HepG2 (cell line): ENCODE data around the gene ARHGAP9. TPM values are rescaled to one million over a fixed set of nuclear protein-coding genes. Genes with fewer than 3 reads are reported as not detected.

Experiments used
- FOXO1 ChIP-seq: sonication (generic); formaldehyde crosslinking; IDR thresholded peaks from 2 replicates; pipeline ENCODE4 v1.4.0; 2020; ENCODE audit warnings: missing genetic modification reagents
- GMEB2 ChIP-seq: IDR thresholded peaks from 2 replicates; pipeline ENCODE4 v1.6.1; 2016; ENCODE audit warnings: missing biosample characterization, missing genetic modification reagents, low read depth
- HES4 ChIP-seq: sonication (generic); formaldehyde crosslinking; IDR thresholded peaks from 2 replicates; pipeline ENCODE4 v1.9.0; 2021; ENCODE audit warnings: mild to moderate bottlenecking, missing genetic modification reagents, borderline replicate concordance
- HHEX ChIP-seq: IDR thresholded peaks from 2 replicates; pipeline ENCODE4 v1.6.1; 2016; ENCODE audit warnings: control low read depth
- PAF1 ChIP-seq: IDR thresholded peaks from 2 replicates; pipeline ENCODE4 v1.6.1; 2016; ENCODE audit warnings: missing genetic modification reagents, missing compliant biosample characterization
- POGZ ChIP-seq: sonication (generic); formaldehyde crosslinking; IDR thresholded peaks from 2 replicates; pipeline ENCODE4 v1.4.0; 2020; ENCODE audit warnings: mild to moderate bottlenecking, missing genetic modification reagents
- REXO4 ChIP-seq: sonication (generic); formaldehyde crosslinking; IDR thresholded peaks from 2 replicates; pipeline ENCODE4 v1.8.0; 2022; ENCODE audit warnings: missing genetic modification reagents, mild to moderate bottlenecking, borderline replicate concordance
- RFXANK ChIP-seq: IDR thresholded peaks from 2 replicates; pipeline ENCODE4 v1.6.1; 2016
- SIN3B ChIP-seq: fragments of 150-350 bp; IDR thresholded peaks from 2 replicates; pipeline ENCODE4 v1.6.1; 2014; ENCODE audit warnings: low read length
- SKIL ChIP-seq: sonication (generic); formaldehyde crosslinking; IDR thresholded peaks from 2 replicates; pipeline ENCODE4 v1.8.0; 2022; ENCODE audit warnings: missing genetic modification reagents, mild to moderate bottlenecking, moderate library complexity, borderline replicate concordance
- SOX5 ChIP-seq: IDR thresholded peaks from 2 replicates; pipeline ENCODE4 v1.6.1; 2016; ENCODE audit warnings: borderline replicate concordance
- SRSF9 ChIP-seq: fragments of 200-400 bp; formaldehyde crosslinking; IDR thresholded peaks from 2 replicates; pipeline ENCODE4 v1.6.1; 2018; ENCODE audit warnings: borderline replicate concordance, mild to moderate bottlenecking, low read depth, low read length; ENCODE audit not compliant: insufficient read depth, poor library complexity, severe bottlenecking
- TSC22D2 ChIP-seq: sonication (generic); formaldehyde crosslinking; IDR thresholded peaks from 2 replicates; pipeline ENCODE4 v1.5.1; 2020; ENCODE audit warnings: missing genetic modification reagents, mild to moderate bottlenecking, borderline replicate concordance
- ZBTB4 ChIP-seq: sonication (generic); formaldehyde crosslinking; IDR thresholded peaks from 2 replicates; pipeline ENCODE4 v1.4.0; 2020; ENCODE audit warnings: missing genetic modification reagents, mild to moderate bottlenecking, borderline replicate concordance
- ZMAT3 ChIP-seq: sonication (generic); formaldehyde crosslinking; conservative IDR thresholded peaks from 2 replicates; pipeline ENCODE4 v1.7.0; 2021; ENCODE audit warnings: missing genetic modification reagents
- ZNF329 ChIP-seq: sonication (generic); formaldehyde crosslinking; IDR thresholded peaks from 2 replicates; pipeline ENCODE4 v1.9.0; 2021; ENCODE audit warnings: low read depth, mild to moderate bottlenecking, missing genetic modification reagents
- ZNF441 ChIP-seq: sonication (generic); formaldehyde crosslinking; IDR thresholded peaks from 2 replicates; pipeline ENCODE4 v1.7.0; 2021; ENCODE audit warnings: missing genetic modification reagents, borderline replicate concordance
- ZNF761 ChIP-seq: sonication (generic); formaldehyde crosslinking; conservative IDR thresholded peaks from 2 replicates; pipeline ENCODE4 v1.4.0; 2020; ENCODE audit warnings: mild to moderate bottlenecking, missing genetic modification reagents
- ZNF775 ChIP-seq: sonication (generic); formaldehyde crosslinking; IDR thresholded peaks from 2 replicates; pipeline ENCODE4 v1.4.0; 2020; ENCODE audit warnings: missing genetic modification reagents, mild to moderate bottlenecking, moderate library complexity, borderline replicate concordance
- ZSCAN20 ChIP-seq: sonication (generic); formaldehyde crosslinking; IDR thresholded peaks from 2 replicates; pipeline ENCODE4 v1.4.0; 2020; ENCODE audit warnings: missing genetic modification reagents, mild to moderate bottlenecking, borderline replicate concordance
- polyA plus RNA-seq, 8 experiments: library from polyadenylated mRNA; depleted of rRNA in 3 of 8; stranded (reverse) in 7 of 8; unstranded in 1 of 8; fragments of >200 nt; fragmentation: Illumina TruSeq in 4 of 8; extraction: Trizol in 4 of 8; gene quantifications; 2 replicates each; pipeline versions ENCODE4 v1.2.1 to v1.2.3, GENCODE V29; 2011 to 2016; ENCODE audit warnings: low read depth in 4 of 8, missing spikeins in 1 of 8, mixed read lengths in 1 of 8; ENCODE audit not compliant: insufficient read depth in 1 of 8
- total RNA-seq, 5 experiments: library from RNA; depleted of rRNA; stranded (reverse); fragments of >200 nt; fragmentation: Illumina TruSeq; extraction: Trizol; gene quantifications; 2 replicates each; pipeline ENCODE4 v1.2.3, GENCODE V29; 2016; ENCODE audit warnings: low read depth in 1 of 5

The ARHGAP9 gene
- total and polyA plus RNA-seq, 2 of the 13 experiments (the other 11 are each of a cell fraction or from before 2014, with no cell fraction given): 0.18 to 1.2 TPM

- TF ChIP-seq SKIL (CRISPR knock-in tag): peak; percentile 98
- no peak for TF ChIP-seq REXO4
- TF ChIP-seq POGZ (CRISPR knock-in tag): peak; percentile 79
- TF ChIP-seq FOXO1 (CRISPR knock-in tag): peak; percentile 58; the same call in 1 of the 2 replicates
- TF ChIP-seq HHEX (CRISPR knock-in tag): 0 out of 2 replicates have a peak, but pooled peaks have one; percentile 21
- peak; percentile 69; the same call in 1 of the 2 replicates for TF ChIP-seq HES4
- 0 out of 2 replicates have a peak, but pooled peaks have one; percentile 33 for TF ChIP-seq ZNF441 (CRISPR knock-in tag)
- TF ChIP-seq SRSF9: no peak
- TF ChIP-seq ZNF775 (CRISPR knock-in tag): no peak
- no peak for TF ChIP-seq ZNF761 (CRISPR knock-in tag)
- no peak for TF ChIP-seq PAF1 (CRISPR knock-in tag)
- peak; percentile 85; the same call in 1 of the 2 replicates for TF ChIP-seq ZBTB4 (CRISPR knock-in tag)
- no peak for TF ChIP-seq GMEB2 (CRISPR knock-in tag)
- TF ChIP-seq ZNF329 (CRISPR knock-in tag): 0 out of 2 replicates have a peak, but pooled peaks have one; percentile 14
- no peak for TF ChIP-seq SIN3B
- no peak; the same call in 1 of the 2 replicates for TF ChIP-seq TSC22D2
- no peak for TF ChIP-seq RFXANK (CRISPR knock-in tag)
- no peak for TF ChIP-seq ZMAT3 (CRISPR knock-in tag)
- TF ChIP-seq SOX5 (CRISPR knock-in tag): peak; percentile 58; the same call in 1 of the 2 replicates
- TF ChIP-seq ZSCAN20: no peak
Observed at GRCh38 chr12:57454566-57455373, 24.9 kb downstream of the ARHGAP9 start, which contains the start of gene INHBE (continued).
